ENCODE measurements around the gene FOXP4.

Gene FOXP4

GRCh38 chr6:41563060-41563776, 17.0 kb downstream of the FOXP4 start:
- DNase-seq (ENCODE audit: low read depth in 2 of 2), result no peak

- no peak for DNase-seq (ENCODE audit: low read depth in 2 of 2)
These were observed 18.4 kb downstream of the FOXP4 start for GRCh38 chr6:41564448-41565142.

- DNase-seq (ENCODE audit: low read depth in 2 of 2), result no peak
These were observed 19.5 kb downstream of the FOXP4 start for GRCh38 chr6:41565701-41566100.

- no peak for DNase-seq (ENCODE audit: low read depth in 2 of 2)
These were observed 20.8 kb downstream of the FOXP4 start for GRCh38 chr6:41566961-41567360.

GRCh38 chr6:41567684-41568083, 21.5 kb downstream of the FOXP4 start:
- DNase-seq (ENCODE audit: low read depth in 2 of 2), result no peak

- no peak for DNase-seq (ENCODE audit: low read depth in 2 of 2)
These were observed 22.0 kb downstream of the FOXP4 start for GRCh38 chr6:41568202-41568584.

- no peak for DNase-seq (ENCODE audit: low read depth in 2 of 2)
These were observed 22.6 kb downstream of the FOXP4 start for GRCh38 chr6:41568585-41569384.

GRCh38 chr6:41570259-41570615, 24.1 kb downstream of the FOXP4 start:
- no peak for DNase-seq (ENCODE audit: low read depth in 2 of 2)

- DNase-seq (ENCODE audit: low read depth in 2 of 2), result no peak
These were observed 25.0 kb downstream of the FOXP4 start for GRCh38 chr6:41571021-41571780.

- DNase-seq (ENCODE audit: low read depth in 2 of 2), result no peak
These were observed 26.4 kb downstream of the FOXP4 start for GRCh38 chr6:41572613-41573012.

- no peak for DNase-seq (ENCODE audit: low read depth in 2 of 2)
These were observed 27.1 kb downstream of the FOXP4 start for GRCh38 chr6:41573276-41573675.

GRCh38 chr6:41573985-41574384, 27.8 kb downstream of the FOXP4 start:
- no peak for DNase-seq (ENCODE audit: low read depth in 2 of 2)

GRCh38 chr6:41575598-41575997, 29.4 kb downstream of the FOXP4 start:
- DNase-seq (ENCODE audit: low read depth in 2 of 2), result no peak

GRCh38 chr6:41576667-41577066, 30.5 kb downstream of the FOXP4 start:
- no peak for DNase-seq (ENCODE audit: low read depth in 2 of 2)

- no peak for DNase-seq (ENCODE audit: low read depth in 2 of 2)
These were observed 31.4 kb downstream of the FOXP4 start for GRCh38 chr6:41577356-41578216.

- DNase-seq (ENCODE audit: low read depth in 2 of 2), result no peak
These were observed 32.3 kb downstream of the FOXP4 start for GRCh38 chr6:41578217-41579087.

- DNase-seq (ENCODE audit: low read depth in 2 of 2), result no peak
These were observed 33.0 kb downstream of the FOXP4 start for GRCh38 chr6:41579088-41579610.

GRCh38 chr6:41580690-41581089, 34.5 kb downstream of the FOXP4 start:
- no peak for DNase-seq (ENCODE audit: low read depth in 2 of 2)

GRCh38 chr6:41581381-41581991, 35.3 kb downstream of the FOXP4 start:
- DNase-seq (ENCODE audit: low read depth in 2 of 2), result no peak

All from stimulated activated CD8-positive, alpha-beta memory T cell treated with anti-CD3 and anti-CD28 coated beads, Interleukin-15, amount 100 ng/mL, for 48 hours (primary cell).